Colon (tissue), 2 donors: ENCODE results near the gene CCDC57.

Experiments used
- FAIRE-seq: peaks from 2 replicates; lab custom pipeline; 2012; peaks lifted over from hg19 to GRCh38; lab: Jason Lieb, UNC
- donor health status: control.
- donor health status: control.

CCDC57 gene

GRCh38 chr17:82092628-82092994, 120.0 kb downstream of the CCDC57 start:
- no peak for FAIRE-seq

GRCh38 chr17:82092094-82092586, 120.5 kb downstream of the CCDC57 start:
- no peak for FAIRE-seq

DNA sequence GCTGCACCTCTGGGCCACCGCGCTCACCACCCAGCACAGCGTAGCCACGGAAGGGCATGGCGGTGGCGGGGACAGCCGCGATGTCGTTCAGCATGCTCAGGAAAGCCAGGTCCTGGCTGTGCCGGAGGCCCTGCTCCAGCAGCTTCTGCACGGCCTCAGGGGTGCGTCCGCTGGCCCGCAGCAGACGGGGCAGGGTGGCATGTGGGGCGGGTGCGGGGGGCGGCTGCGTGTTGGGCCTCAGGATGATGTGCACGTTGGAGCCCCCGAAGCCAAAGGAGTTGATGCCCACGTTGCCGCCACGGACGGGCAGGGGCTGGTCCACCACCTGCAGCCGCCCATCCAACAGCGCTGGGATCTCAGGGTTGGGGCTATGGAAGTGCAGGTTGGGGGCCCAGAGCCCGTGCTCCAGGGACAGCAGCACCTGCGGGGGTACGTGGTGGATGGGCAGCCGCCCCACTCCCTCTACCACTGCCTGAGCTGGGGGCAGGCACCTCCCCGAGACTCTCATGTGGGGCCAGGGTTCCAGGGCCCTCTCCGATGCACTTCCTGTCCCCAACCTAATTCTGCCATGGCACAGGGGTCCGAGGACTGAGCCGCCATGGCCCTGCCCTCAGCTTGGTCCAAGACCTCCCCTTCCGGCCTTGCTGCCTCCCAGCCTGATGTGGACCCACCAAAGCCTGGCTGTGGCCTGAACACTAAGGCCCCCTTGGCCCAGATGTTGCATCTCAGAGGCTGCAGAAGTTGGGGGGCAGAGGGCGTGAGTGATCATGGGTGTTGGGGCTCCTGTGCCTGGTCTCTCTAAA, 121.2 kb downstream of the CCDC57 start:
- FAIRE-seq = no peak

DNA sequence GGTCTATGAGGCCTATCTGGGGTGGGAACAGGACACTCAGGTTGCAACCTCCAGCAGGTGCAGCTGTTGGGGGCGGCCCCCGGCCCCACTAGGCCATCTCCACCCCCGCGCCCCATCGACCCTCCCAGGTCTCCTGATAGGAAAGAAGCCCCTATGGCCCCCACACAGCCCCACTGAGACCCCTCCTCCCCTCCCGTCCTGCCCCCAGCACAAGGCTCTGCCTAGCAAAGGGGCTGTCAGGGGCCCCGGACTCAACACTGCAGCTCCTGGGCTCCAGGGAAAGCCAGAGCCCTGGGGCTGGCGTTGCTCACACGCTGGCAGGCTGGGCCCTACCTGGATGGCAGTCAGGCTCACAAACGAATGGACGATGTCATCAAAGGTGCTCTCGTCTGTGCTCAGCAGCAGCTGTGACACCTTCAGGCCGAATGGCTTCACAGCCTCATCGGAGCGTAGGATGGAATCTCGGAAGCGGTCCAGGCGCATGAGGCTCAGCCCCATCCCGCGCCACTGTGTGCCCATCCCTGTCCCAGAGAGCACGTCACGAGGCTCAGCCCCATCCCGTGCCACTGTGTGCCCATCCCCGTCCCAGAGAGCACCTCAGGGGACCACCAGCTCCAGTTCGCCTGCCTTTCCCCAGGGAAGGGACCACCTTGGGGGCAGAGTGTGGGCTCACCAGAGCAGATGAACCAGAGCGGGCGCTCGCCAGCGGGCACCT, 121.9 kb downstream of the CCDC57 start:
- no peak for FAIRE-seq

DNA sequence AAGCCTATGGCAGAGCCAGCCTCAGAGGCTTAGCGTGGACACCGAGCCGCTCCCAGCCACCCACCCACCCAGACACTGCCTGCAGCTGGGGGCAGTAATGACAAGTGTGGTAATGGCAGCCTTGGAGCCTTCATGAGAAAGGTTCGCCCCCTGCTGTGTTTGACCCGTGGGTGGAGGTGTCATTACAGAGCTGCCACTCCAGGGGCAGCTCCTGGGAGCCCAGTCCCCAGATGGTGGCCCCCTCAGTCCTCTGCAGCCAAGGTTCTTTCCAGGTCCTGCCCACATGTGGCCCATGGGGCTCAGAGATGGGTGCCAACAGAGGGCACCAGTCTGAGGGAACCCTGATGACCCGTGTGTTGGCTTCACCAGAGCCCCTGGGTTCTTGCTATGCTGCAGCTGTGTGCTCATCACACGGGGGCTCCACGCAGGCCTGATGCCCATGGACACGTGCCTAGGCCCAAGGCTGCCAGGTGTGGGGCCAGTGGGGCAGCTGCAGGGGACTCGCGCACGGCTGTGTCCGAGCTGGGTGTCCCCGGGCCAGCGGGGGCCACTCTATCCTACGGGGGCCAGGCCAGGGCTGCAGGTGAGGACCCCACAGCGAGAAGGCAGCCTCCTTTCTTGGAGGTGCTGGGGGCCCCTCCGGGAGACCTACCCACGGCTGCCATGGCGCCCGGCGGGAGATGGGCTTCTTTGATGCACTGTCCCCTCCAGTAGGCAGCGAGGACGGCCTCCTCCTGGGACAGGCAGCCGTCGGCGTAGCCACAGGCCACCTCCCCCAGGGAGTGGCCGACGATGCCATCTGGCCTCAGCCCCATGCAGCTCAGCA, 122.7 kb downstream of the CCDC57 start:
- no peak for FAIRE-seq

DNA sequence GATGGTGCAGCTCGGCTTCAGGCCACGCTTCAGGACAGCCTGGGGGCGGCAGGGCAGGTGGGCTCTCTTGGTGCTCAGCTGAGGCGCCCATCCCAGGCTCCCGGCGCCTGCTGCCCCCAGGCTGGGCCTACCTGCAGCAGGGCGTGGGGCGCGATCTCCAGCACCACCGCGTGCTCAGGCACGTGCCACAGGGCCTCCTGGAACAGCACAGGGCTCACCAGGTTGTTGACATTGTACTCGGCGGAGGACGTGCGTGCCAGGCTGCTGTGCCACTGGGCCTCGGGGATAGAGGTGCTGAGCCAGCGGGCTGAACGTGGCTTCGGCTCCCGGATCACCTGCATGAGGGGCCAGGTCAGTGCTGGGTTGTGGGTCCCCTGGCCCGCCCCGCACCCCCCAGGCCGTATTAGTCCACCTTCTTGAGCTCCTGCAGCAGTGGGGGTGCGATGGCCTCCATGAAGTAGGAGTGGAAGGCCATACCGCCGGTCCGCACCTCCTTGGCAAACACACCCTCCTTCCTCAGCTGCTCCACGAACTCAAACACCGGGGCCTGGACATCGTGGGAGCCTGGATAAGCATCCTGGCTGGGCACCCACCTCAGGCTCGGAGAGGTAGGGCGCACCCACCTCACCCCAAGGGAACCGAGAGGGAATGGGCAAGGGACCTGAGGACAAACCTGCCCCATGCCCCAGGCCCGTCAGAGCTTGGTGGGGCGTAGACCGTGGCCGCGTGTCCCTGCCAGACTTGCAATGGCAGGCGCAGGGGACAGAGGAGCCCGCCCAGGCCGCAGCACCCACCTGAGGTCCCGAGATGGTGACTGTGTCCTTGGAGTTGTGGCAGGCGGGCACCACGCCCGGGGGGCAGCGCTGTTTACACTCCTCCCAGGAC, 123.6 kb downstream of the CCDC57 start:
- FAIRE-seq = no peak

DNA sequence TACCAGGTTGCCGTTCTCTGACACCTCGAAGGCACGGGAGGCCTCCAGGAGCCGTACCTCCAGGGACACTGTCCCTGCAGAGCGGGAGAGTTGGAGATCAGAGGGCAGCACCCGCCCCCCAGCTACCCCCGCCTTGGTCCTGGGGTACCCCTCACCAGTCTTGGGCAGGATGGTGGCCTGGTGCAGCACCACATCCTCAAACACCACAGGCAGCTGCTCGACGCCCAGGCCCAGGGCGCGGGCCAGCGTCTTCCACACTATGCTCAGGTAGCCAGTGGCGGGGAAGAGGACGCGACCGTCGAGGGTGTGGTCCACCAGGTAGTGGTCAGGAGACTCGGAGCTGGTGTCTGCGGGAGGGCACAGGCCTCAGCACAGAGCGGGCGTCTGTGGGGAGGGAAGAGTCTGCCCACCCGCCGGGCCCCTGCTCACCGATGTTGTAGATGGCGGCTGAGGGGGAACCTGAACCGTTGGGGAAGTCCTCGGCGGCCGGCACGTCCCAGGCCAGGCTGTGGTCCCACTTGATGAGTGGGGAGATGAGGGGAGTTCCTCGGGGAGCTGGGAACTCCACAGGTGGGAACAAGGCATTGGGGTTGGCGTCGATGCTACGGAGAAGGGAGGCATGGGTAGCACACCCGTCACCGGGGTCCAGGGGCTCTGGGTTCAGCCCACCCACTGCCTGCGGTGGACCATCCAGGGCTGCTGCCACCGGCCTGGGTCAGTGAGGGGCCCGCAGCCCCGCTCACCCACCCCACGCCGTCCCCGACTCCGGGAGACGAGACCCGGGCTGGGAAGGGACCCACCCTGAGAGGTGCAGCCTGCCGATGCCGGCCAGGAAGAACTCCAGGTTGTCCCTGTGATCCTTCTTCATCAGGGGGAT, 124.4 kb downstream of the CCDC57 start:
- no peak for FAIRE-seq

GRCh38 chr17:82086941-82087906, 125.4 kb downstream of the CCDC57 start:
- no peak for FAIRE-seq

GRCh38 chr17:82085931-82086764, 126.5 kb downstream of the CCDC57 start:
- FAIRE-seq = no peak

DNA sequence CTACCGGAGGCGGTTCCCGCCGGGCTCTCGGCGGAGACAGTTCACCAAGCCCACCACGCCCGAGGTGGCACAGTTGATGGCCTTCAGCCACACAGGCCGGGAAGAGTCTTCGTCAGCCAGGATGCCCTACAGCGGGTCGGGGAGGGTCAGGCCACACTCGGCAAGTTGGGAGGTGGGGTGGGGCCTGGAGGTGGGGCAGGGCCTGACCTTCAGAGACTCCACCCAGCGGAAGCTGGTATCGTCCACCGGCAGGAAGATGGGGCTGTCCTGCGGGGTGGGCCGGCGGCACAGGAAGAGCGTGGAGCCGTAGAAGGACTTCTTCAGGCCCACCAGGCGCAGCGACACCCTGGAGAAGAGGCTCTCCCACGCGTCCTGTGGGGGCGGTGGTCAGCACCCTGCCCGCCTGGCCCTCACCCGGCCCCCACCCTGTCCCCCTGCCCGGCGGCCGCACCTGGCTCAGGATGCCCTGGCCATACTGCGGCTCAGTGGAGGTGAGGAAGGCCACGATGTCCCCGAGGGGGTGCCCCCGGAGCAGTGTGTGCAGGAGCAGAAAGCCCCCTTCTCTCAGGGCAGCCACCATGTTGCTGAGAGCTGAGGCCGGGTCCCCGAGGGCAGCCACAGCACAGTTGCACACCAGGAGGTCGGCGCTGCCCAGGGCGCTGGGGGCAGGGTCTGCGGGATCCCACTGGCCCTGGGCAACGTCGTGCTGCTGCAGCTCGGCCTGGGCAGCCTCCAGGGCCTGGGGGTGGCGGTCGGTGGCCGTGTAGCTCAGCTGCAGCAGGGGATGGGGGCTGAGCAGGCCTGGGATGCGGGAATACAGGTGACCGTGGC, 127.4 kb downstream of the CCDC57 start:
- no peak for FAIRE-seq

GRCh38 chr17:82084373-82085030, 128.1 kb downstream of the CCDC57 start:
- no peak for FAIRE-seq

GRCh38 chr17:82083533-82084359, 128.9 kb downstream of the CCDC57 start:
- FAIRE-seq = no peak

DNA sequence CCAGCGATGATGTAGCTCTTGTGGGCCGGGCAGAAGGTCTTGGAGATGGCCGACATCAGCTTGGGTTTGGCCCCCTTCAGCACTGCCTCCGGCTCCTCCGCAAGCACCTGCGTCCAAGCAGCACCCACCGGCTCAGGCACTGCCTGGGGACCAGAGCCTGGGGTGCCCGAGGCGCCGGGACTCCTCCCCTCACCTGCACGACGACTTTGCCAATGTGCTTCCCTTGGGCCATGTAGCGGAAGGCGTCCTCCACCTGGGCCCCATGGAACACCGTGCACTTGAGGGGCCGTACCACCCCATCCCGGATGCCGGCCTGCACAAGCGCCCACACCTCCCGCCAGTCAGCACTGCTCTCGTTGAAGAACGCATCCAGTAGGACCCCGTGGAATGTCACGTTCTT, 129.6 kb downstream of the CCDC57 start:
- no peak for FAIRE-seq

DNA sequence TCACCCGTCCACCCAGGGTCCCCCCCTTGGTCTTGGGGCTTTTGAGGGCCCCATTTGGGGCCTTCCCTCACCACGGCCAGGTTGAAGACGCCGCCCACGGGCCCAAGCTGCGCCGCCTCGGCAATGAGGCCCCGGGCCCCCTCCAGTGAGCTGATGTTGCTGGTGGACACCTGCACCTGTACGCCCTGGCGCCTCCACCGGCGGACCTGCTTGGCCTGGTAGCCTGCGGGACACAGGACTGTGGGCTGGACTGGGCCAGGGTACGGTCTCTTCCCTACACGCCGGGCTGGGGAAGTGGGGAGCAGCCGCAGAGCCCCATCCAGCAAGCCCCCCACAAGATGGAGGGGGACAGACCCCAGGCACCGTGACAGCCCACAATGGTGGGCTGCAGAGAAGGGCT, 130.2 kb downstream of the CCDC57 start:
- no peak for FAIRE-seq

DNA sequence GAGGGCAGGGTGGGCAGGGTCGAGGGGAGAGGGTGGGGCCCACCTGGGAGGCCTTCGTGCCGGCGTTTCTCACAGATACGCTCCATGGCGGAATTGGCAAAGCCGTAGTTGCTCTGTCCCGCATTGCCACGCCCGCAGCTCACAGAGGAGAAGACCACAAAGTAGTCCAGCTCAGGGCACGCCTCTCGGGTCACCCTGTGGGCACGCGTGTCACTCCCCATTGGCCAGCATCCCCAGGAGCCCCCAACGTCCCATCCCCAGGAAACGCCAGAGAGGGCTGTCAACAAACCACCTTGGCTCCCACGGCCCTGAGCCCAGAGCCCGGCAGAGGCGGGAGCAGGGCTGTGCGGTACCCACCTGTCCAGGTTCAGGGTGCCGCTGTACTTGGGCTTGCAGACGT, 130.7 kb downstream of the CCDC57 start:
- FAIRE-seq = no peak

DNA sequence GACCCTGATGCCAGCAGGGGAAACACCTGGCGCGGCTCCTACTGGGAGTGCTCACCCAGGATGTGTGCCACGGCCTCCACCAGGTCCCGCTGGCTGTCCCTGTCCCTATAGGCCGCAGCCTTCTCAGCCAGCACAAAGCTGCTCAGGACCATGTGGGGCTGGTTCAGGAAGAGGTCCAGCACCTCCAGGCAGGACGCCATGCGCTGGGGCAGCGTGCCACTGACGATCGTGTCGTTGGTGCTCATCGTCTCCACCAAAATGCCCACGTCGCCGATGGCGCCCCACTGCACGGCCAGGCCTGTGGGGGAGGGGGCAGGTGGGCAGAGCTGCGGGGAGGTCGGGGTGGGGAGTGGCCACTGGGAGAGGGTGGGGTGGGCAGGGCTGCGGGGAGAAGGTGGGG, 131.1 kb downstream of the CCDC57 start:
- FAIRE-seq = no peak
